Retinal pigment epithelial cell (primary cell): Measurements from ENCODE around the gene FGD6.
"Not testable (repeated sequence)": the region's sequence is repeated elsewhere in the genome, so short reads cannot be mapped to it uniquely, and the experiment has no call there.

Experiments used
- DNase-seq: peaks from one replicate; pipeline ENCODE4 v3.0.0-alpha.2; 2010; ENCODE audit warnings: low read depth
- H3K4me3 ChIP-seq: 2 replicates; pipeline ENCODE4 v1.5.1; 2011; ENCODE audit warnings: mild to moderate bottlenecking, low read length, control low read depth, moderate library complexity
- CTCF ChIP-seq: conservative IDR thresholded peaks from 2 replicates; pipeline ENCODE4 v1.5.1; 2011; ENCODE audit warnings: low read depth, low read length, control low read depth, inconsistent platforms

Gene FGD6

DNA sequence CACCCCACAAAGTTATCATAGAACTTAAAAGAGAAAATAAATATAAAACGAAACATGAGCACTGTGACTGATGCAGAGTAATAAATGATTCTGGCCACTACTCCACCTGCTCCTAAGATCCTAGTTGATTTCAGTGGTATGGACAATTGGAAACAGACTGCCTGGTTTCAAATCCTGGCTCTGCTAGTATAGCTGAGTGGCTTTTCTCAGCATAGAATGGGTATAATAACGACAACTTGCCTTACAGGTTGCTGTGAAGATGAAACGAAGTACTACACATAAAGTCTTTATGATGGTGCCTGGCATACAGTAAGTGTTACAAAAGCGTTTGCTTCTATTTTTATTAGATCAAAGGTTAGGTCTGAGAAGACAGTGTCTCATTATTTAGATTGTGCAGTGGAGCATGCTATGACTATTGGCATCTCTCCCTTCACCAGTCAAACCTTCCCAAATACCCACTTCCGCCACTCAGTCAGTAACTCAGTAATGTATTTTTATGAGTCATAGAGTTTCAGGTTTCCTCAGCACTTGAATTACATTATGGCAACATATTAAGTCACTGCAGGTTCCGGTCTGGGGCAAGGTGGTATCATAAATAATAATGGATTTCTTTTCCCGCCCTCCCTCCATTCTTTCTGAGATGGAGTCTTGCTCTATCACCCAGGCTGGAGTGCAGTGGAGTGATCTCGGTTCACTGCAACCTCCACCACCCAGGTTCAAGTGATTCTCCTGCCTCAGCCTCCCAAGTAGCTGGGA is 114.2 kb downstream of the FGD6 start:
- no peak overlapping the region for H3K4me3 ChIP-seq
- peak; percentile 48 for DNase-seq
- TF ChIP-seq CTCF, result no peak

GRCh38 chr12:95101957-95102356 is 115.3 kb downstream of the FGD6 start:
- not testable (repeated sequence) for H3K4me3 ChIP-seq, DNase-seq

DNA sequence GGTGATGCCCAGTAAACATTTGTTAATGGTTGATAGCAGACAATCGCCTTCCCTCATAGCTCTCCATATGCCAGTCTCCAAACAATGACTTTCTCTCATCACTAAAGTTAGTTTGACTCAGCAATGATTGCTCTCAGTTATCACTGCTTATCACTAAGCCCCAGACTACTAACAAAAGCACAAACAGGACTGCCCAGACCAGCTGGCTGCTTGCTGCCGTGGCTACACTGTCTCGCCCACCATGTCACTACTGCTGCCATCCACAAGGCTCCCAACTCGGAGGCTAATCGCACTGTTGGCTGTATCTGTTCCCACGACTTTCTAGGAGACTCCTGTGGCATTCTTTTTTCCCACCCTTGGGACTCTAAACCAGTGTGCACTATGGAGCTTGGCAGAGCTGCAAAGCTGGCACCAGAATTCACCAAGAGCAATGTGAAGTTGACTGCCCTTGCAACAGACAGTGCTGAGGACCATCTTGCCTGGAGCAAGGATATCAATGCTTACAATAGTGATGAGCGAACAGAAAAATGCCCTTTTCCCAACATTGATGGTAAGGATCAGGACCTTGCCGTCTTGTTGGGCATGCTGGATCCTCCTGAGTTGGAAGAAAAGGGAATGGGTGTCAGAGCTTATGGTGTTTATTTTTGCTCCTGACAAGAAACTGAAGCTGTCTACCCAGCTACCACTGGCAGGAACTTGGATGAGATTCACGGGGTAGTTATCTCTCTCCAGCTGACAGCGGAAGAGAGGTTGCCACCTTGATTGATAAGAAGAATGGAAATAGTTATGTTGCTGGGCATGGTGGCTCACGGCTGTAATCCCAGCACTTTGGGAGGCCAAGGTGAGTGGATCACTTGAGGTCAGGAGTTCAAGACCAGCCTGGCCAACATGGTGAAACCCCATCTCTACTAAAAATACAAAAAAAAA is 116.7 kb downstream of the FGD6 start:
- no peak for DNase-seq
- H3K4me3 ChIP-seq, result no peak overlapping the region
- no peak for TF ChIP-seq CTCF

DNA sequence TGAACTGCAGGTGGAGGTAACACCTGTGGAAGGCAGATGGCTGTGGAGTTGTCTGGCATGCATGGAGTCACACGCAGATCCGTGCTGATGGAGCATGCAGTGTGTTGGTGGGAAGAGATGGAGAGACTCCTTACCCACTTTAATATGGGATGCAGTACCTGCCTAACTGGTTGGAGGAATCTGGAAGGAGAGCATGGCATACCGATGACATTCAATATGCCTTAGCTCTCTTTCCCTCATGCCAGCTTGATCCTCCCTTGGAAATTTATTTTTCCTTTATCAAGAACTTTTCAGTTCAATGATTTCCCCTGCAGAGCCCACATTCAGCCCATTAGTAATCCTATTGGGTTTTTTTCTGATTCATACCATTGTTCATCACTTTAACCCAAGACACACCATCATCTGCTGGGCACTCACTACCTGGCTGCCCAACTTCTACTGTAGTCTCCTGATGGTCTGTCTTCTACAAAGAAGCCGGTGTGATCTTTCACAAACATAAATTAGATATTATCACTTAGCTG is 117.9 kb downstream of the FGD6 start:
- TF ChIP-seq CTCF, result no peak
- no peak for DNase-seq

DNA sequence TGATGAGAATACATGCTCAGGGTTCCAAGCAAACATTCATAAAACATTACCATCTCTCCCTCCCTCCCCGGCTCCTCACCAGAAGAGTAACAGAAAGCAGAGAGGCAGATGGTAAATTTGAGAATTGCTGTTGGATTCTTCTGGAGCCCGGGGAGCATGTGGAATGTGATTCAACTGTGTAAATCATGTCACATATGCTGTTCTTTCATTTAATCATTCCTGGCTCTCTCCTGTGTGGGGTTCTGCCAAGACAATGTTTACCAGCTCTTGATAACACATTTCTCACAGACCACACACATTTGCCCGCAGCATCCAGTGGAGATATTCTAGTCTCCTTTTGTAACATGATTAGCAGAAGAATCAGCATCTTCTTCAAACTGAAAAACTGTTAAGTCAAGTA is 120.4 kb downstream of the FGD6 start:
- H3K4me3 ChIP-seq, result no peak overlapping the region
- no peak for TF ChIP-seq CTCF
- DNase-seq, result no peak

More for the DNA sequence above, 117.9 kb downstream of the FGD6 start:
- H3K4me3 ChIP-seq, result no peak overlapping the region

- H3K4me3 ChIP-seq, result no peak overlapping the region
- DNase-seq, result no peak
- TF ChIP-seq CTCF, result no peak
These were observed 120.9 kb downstream of the FGD6 start for GRCh38 chr12:95096378-95096777.

DNA sequence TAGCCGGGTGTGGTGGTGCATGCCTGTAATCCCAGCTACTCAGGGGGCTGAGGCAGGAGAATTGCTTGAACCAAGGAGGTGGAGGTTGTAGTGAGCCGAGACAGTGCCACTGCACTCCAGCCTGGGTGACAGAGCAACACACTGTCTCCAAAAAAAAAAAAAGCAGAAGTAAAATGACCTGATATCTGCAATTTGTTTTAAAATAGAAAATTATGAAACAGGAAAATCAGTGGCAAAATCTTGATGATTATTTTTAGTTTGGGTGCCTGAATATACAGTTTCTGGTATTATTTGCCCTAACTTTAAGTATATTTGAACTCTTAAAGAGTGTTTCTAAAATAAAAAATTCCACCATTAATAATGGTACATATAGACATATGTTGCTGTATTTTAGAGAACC is 121.4 kb downstream of the FGD6 start:
- not testable (repeated sequence) for H3K4me3 ChIP-seq, DNase-seq

GRCh38 chr12:95089462-95089861 is 127.8 kb downstream of the FGD6 start:
- DNase-seq, result no peak
- no peak overlapping the region for H3K4me3 ChIP-seq
- TF ChIP-seq CTCF, result no peak
